HEK293 (cell line): Measurements from ENCODE around the gene ZNF202.

Experiments
- CTCF ChIA-PET: fragments of 350-600 bp; formaldehyde crosslinking; extraction: SDS; loops from one replicate; lab custom pipeline; 2021; ENCODE audit warnings: antibody characterized with exemption; lab: Yijun Ruan, JAX
- POLR2A ChIA-PET: fragments of 300-600 bp; formaldehyde crosslinking; extraction: SDS; loops from one replicate; lab custom pipeline; 2020; ENCODE audit warnings: antibody characterized with exemption, inconsistent platforms; lab: Yijun Ruan, JAX
- H3K27ac ChIP-seq: fragments of 200-500 bp; sonication (Bioruptor generic); 2 replicates; pipeline ENCODE4 v1.5.1; 2014; ENCODE audit warnings: low read depth, low read length, control low read depth, inconsistent platforms; ENCODE audit errors: extremely low read depth
- H3K36me3 ChIP-seq, 2 experiments: fragments of 200-500 bp in 1 of 2; sonication (Bioruptor generic) in 1 of 2; 1 replicate in 1 of 2; 2 replicates in 1 of 2; pipeline ENCODE4 v1.5.1; 2014 to 2017; ENCODE audit warnings: inconsistent platforms in 2 of 2, low read length in 2 of 2; ENCODE audit not compliant: control insufficient read depth in 2 of 2, insufficient read depth in 1 of 2
- H3K4me1 ChIP-seq: fragments of 200-500 bp; sonication (Bioruptor generic); 2 replicates; pipeline ENCODE4 v1.5.1; 2014; ENCODE audit warnings: mild to moderate bottlenecking, low read length, inconsistent platforms; ENCODE audit not compliant: control insufficient read depth, insufficient read depth
- H3K4me3 ChIP-seq: 2 replicates; pipeline ENCODE4 v1.5.1; 2011; ENCODE audit warnings: low read depth, mild to moderate bottlenecking, control low read depth, low read length, moderate library complexity
- H3K9me3 ChIP-seq: fragments of 200-500 bp; sonication (Bioruptor generic); 2 replicates; pipeline ENCODE4 v1.5.1; 2014; ENCODE audit warnings: low read depth, low read length, inconsistent platforms; ENCODE audit not compliant: control insufficient read depth, insufficient read depth
- BCL11B ChIP-seq: fragments of 450-650 bp; formaldehyde crosslinking; IDR thresholded peaks from 2 replicates; pipeline ENCODE4 v1.5.1; 2016; ENCODE audit warnings: low read depth, missing biosample characterization, missing genetic modification characterization
- BCL6B ChIP-seq: fragments of 450-650 bp; formaldehyde crosslinking; IDR thresholded peaks from 2 replicates; pipeline ENCODE4 v1.5.1; 2017; ENCODE audit warnings: missing biosample characterization, missing genetic modification characterization
- OSR2 ChIP-seq: fragments of 450-650 bp; formaldehyde crosslinking; IDR thresholded peaks from 2 replicates; pipeline ENCODE4 v1.5.1; 2016; ENCODE audit warnings: missing biosample characterization, missing genetic modification characterization
- PBX3 ChIP-seq: sonication (generic); formaldehyde crosslinking; IDR thresholded peaks from 2 replicates; pipeline ENCODE4 v1.8.1; 2022; ENCODE audit warnings: mild to moderate bottlenecking, moderate library complexity, missing genetic modification reagents
- PRDM6 ChIP-seq: fragments of 450-650 bp; formaldehyde crosslinking; IDR thresholded peaks from 2 replicates; pipeline ENCODE4 v1.5.1; 2017; ENCODE audit warnings: missing biosample characterization, missing genetic modification characterization
- TRIM28 ChIP-seq: IDR thresholded peaks from 2 replicates; pipeline ENCODE4 v1.6.1; 2011; ENCODE audit warnings: low read length, control low read depth, borderline replicate concordance
- ZBTB48 ChIP-seq: fragments of 450-650 bp; formaldehyde crosslinking; IDR thresholded peaks from 2 replicates; pipeline ENCODE4 v1.5.1; 2016; ENCODE audit warnings: missing biosample characterization, missing genetic modification characterization
- ZFP41 ChIP-seq: fragments of 450-650 bp; formaldehyde crosslinking; IDR thresholded peaks from 2 replicates; pipeline ENCODE4 v1.5.1; 2016; ENCODE audit warnings: missing biosample characterization, missing genetic modification characterization, borderline replicate concordance
- ZNF114 ChIP-seq: fragments of 450-650 bp; formaldehyde crosslinking; IDR thresholded peaks from 2 replicates; pipeline ENCODE4 v1.5.0; 2017; ENCODE audit warnings: missing biosample characterization, missing genetic modification characterization
- ZNF121 ChIP-seq: fragments of 450-650 bp; formaldehyde crosslinking; IDR thresholded peaks from 2 replicates; pipeline ENCODE4 v1.5.1; 2016; ENCODE audit warnings: missing biosample characterization, missing genetic modification characterization
- ZNF155 ChIP-seq: fragments of 450-650 bp; formaldehyde crosslinking; IDR thresholded peaks from 2 replicates; pipeline ENCODE4 v1.5.1; 2016; ENCODE audit warnings: missing biosample characterization, missing genetic modification characterization
- ZNF157 ChIP-seq: fragments of 450-650 bp; formaldehyde crosslinking; IDR thresholded peaks from 2 replicates; pipeline ENCODE4 v1.5.1; 2016; ENCODE audit warnings: missing biosample characterization, missing genetic modification characterization
- ZNF19 ChIP-seq: fragments of 450-650 bp; formaldehyde crosslinking; IDR thresholded peaks from 2 replicates; pipeline ENCODE4; 2016; ENCODE audit warnings: missing biosample characterization, missing genetic modification characterization, low read depth
- ZNF24 ChIP-seq: fragments of 450-650 bp; formaldehyde crosslinking; IDR thresholded peaks from 2 replicates; pipeline ENCODE4 v1.5.1; 2016; ENCODE audit warnings: missing biosample characterization, missing genetic modification characterization
- ZNF274 ChIP-seq, 2 experiments: fragments of 200-500 bp in 1 of 2; fragments of 450-650 bp in 1 of 2; sonication (Bioruptor generic) in 1 of 2; formaldehyde crosslinking in 1 of 2; IDR thresholded peaks; 2 replicates each; pipeline versions ENCODE4 v1.5.1 to v1.6.1; 2014 to 2016; ENCODE audit warnings: borderline replicate concordance in 1 of 2, inconsistent platforms in 1 of 2, low read length in 1 of 2, missing biosample characterization in 1 of 2, missing genetic modification characterization in 1 of 2
- ZNF280D ChIP-seq: fragments of 450-650 bp; formaldehyde crosslinking; IDR thresholded peaks from 2 replicates; pipeline ENCODE4 v1.5.1; 2016; ENCODE audit warnings: missing biosample characterization, missing genetic modification characterization
- ZNF707 ChIP-seq: fragments of 450-650 bp; formaldehyde crosslinking; IDR thresholded peaks from 2 replicates; pipeline ENCODE4 v1.5.1; 2016; ENCODE audit warnings: missing biosample characterization, missing genetic modification characterization
- ZNF776 ChIP-seq: fragments of 450-650 bp; formaldehyde crosslinking; IDR thresholded peaks from 2 replicates; pipeline ENCODE4 v1.5.0; 2017; ENCODE audit warnings: missing biosample characterization, missing genetic modification characterization, borderline replicate concordance
- ZSCAN23 ChIP-seq: fragments of 450-650 bp; formaldehyde crosslinking; IDR thresholded peaks from 2 replicates; pipeline ENCODE4 v1.5.1; 2016; ENCODE audit warnings: missing biosample characterization, missing genetic modification characterization
- TF ChIP-seq, protein P1 (sequence below): fragments of 450-650 bp; formaldehyde crosslinking; conservative IDR thresholded peaks from 2 replicates; pipeline ENCODE4 v1.5.1; 2016; ENCODE audit warnings: low read depth, missing biosample characterization, missing genetic modification characterization
- TF ChIP-seq, protein P2 (sequence below): fragments of 450-650 bp; formaldehyde crosslinking; IDR thresholded peaks from 2 replicates; pipeline ENCODE4 v1.5.1; 2016; ENCODE audit warnings: missing biosample characterization, missing genetic modification characterization

ZNF202 gene

DNA sequence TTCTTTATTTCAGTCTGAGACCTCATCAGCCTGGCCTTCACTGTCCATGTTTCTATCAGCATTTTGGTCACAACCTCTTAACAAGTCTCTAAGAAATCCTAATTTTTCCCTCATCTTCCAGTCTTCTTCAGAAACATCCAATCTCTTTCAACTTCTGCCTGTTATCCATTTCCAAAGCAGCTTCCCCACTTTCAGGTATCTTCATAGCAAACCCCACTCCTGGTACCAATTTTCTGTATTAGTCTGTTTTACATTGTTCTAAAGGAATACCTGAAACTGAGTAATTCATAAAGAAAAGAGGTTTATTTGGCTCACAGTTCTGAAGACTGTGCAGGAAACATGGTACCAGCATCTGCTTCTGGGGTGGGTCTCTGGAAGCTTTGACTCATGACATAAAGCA, 21.0 kb upstream of the ZNF202 start:
- no peak for TF ChIP-seq TRIM28
- no peak for TF ChIP-seq ZNF19 (tag by site-specific recombination)
- no peak for TF ChIP-seq OSR2 (tag by site-specific recombination)
- TF ChIP-seq ZFP41 (tag by site-specific recombination): no peak
- peak; percentile 71 for TF ChIP-seq ZNF707
- no peak for TF ChIP-seq ZSCAN23 (tag by site-specific recombination)
- TF ChIP-seq, protein P1, sequence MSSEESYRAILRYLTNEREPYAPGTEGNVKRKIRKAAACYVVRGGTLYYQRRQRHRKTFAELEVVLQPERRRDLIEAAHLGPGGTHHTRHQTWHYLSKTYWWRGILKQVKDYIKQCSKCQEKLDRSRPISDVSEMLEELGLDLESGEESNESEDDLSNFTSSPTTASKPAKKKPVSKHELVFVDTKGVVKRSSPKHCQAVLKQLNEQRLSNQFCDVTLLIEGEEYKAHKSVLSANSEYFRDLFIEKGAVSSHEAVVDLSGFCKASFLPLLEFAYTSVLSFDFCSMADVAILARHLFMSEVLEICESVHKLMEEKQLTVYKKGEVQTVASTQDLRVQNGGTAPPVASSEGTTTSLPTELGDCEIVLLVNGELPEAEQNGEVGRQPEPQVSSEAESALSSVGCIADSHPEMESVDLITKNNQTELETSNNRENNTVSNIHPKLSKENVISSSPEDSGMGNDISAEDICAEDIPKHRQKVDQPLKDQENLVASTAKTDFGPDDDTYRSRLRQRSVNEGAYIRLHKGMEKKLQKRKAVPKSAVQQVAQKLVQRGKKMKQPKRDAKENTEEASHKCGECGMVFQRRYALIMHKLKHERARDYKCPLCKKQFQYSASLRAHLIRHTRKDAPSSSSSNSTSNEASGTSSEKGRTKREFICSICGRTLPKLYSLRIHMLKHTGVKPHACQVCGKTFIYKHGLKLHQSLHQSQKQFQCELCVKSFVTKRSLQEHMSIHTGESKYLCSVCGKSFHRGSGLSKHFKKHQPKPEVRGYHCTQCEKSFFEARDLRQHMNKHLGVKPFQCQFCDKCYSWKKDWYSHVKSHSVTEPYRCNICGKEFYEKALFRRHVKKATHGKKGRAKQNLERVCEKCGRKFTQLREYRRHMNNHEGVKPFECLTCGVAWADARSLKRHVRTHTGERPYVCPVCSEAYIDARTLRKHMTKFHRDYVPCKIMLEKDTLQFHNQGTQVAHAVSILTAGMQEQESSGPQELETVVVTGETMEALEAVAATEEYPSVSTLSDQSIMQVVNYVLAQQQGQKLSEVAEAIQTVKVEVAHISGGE: no peak
- no peak for TF ChIP-seq ZNF121 (tag by site-specific recombination)
- Histone ChIP-seq H3K4me1 (no peaks in the 10 kb centered on the region), H3K36me3 (no peaks in the 10 kb centered on the region), H3K9me3 (no peaks in the 10 kb centered on the region), H3K27ac (no peak overlapping the region), H3K4me3 (no peak overlapping the region)
- CTCF ChIA-PET: no interaction called here
- POLR2A ChIA-PET: no interaction called here

DNA sequence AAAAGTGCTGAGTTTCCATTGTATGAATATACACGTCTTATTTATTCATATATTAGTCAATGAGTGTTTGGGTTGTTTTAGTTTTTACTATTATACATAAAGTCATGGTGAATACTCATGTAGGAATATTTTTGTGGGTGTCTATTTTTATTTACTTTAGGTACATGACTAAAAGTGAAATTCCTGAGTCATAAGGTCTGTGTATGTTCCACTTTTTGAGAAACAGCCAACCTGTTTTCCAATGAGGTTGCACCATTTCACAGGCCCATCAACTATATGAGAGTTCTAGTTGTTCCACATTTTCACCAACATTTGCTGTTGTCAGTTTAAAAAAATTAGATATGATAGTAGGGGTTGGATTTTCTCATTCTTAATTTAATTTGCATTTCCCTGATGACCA, 19.4 kb upstream of the ZNF202 start:
- ChIA-PET CTCF (no interaction called here), POLR2A (no interaction called here)
- no peaks in the 10 kb centered on the region for H3K4me1 ChIP-seq
- no peaks in the 10 kb centered on the region for H3K9me3 ChIP-seq
- H3K36me3 ChIP-seq: no peaks in the 10 kb centered on the region
- no peak overlapping the region for H3K4me3 ChIP-seq
- no peak overlapping the region for H3K27ac ChIP-seq
- no peak for TF ChIP-seq ZNF274 (IDR thresholded peaks at IDR 0.05; ENCODE audit: low read length)
- TF ChIP-seq ZNF274 (tag by site-specific recombination; IDR thresholded peaks at IDR 0.05; ENCODE audit: borderline replicate concordance): no peak
- TF ChIP-seq ZNF114 (tag by site-specific recombination): no peak
- TF ChIP-seq ZNF280D (tag by site-specific recombination): no peak
- TF ChIP-seq ZNF776 (tag by site-specific recombination): no peak
- TF ChIP-seq PBX3 (CRISPR knock-in tag): no peak
- TF ChIP-seq PRDM6 (tag by site-specific recombination): no peak
- no peak for TF ChIP-seq ZBTB48 (tag by site-specific recombination)
- no peak for TF ChIP-seq ZNF157 (tag by site-specific recombination)
- TF ChIP-seq ZNF24: no peak
- TF ChIP-seq, protein P2, sequence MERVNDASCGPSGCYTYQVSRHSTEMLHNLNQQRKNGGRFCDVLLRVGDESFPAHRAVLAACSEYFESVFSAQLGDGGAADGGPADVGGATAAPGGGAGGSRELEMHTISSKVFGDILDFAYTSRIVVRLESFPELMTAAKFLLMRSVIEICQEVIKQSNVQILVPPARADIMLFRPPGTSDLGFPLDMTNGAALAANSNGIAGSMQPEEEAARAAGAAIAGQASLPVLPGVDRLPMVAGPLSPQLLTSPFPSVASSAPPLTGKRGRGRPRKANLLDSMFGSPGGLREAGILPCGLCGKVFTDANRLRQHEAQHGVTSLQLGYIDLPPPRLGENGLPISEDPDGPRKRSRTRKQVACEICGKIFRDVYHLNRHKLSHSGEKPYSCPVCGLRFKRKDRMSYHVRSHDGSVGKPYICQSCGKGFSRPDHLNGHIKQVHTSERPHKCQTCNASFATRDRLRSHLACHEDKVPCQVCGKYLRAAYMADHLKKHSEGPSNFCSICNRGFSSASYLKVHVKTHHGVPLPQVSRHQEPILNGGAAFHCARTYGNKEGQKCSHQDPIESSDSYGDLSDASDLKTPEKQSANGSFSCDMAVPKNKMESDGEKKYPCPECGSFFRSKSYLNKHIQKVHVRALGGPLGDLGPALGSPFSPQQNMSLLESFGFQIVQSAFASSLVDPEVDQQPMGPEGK (tag by site-specific recombination): no peak
- no peak for TF ChIP-seq BCL11B (tag by site-specific recombination)
- no peak for TF ChIP-seq ZNF155 (tag by site-specific recombination)
- no peak for TF ChIP-seq BCL6B (tag by site-specific recombination)
